Measurements from ENCODE around the gene ACAP3.

Gene ACAP3

DNA sequence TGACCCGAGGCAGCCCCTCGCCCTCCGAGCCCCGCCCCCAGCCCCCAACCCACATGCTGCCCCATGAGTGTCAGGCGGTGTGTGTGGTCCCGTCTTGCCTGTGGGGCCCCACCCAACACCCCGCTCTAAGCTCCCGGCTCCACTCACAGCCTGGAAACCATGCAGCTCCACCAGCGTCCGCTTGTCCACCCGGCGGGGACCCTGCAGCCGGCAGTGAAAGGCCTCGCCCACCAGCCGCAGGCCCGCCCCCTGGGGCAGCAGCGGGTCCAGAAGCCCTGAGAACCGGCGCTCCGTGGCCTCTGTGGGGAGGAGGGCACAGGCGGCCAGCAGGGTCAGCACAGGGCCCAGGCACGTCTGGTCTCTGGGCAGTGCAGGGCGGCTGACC is 63.9 kb downstream of the ACAP3 start:
- H3K36me3 ChIP-seq (ENCODE audit: control insufficient read depth, insufficient read depth, low read length): no peaks in the 10 kb centered on the region
- no peak overlapping the region for H3K9ac ChIP-seq (ENCODE audit: low read depth, low read length)
- no peak overlapping the region for H3K27ac ChIP-seq (ENCODE audit: low read depth, low read length)
- no peaks in the 10 kb centered on the region for H3K4me1 ChIP-seq (ENCODE audit: control insufficient read depth, insufficient read depth, low read length)
- peaks cover 18% of the 10 kb centered on the region; the same call in 1 of the 2 replicates for H3K27me3 ChIP-seq (ENCODE audit: control insufficient read depth, insufficient read depth, low read length)
- no peak overlapping the region for H3K4me3 ChIP-seq (ENCODE audit: low read depth, low read length)
- H3K9me3 ChIP-seq (ENCODE audit: control insufficient read depth, insufficient read depth, low read length): no peaks in the 10 kb centered on the region

DNA sequence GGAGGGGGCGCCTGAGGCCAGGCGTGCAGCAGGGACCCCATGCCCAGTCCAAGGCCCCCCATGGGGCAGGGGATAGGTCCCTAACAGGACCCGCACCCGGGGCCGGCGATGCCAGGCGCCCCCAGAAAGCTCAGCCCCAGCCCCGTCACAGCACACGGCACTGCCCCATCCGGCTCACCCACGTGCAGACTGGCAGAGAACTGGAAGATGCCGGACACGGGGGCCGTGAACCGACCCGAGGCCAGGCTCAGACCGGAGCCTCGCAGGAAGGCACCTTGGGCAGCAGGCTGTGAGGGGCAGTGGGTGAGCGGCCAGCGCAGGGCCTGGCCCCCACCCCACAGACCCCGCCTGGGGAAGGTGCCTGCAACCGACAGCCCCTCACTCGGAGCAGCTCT is 64.5 kb downstream of the ACAP3 start:
- H3K27me3 ChIP-seq (ENCODE audit: control insufficient read depth, insufficient read depth, low read length): peaks cover 18% of the 10 kb centered on the region; the same call in 1 of the 2 replicates
- no peak overlapping the region for H3K27ac ChIP-seq (ENCODE audit: low read depth, low read length)
- no peak overlapping the region for H3K9ac ChIP-seq (ENCODE audit: low read depth, low read length)
- H3K4me3 ChIP-seq (ENCODE audit: low read depth, low read length): no peak overlapping the region
- H3K4me1 ChIP-seq (ENCODE audit: control insufficient read depth, insufficient read depth, low read length): no peaks in the 10 kb centered on the region
- no peaks in the 10 kb centered on the region for H3K36me3 ChIP-seq (ENCODE audit: control insufficient read depth, insufficient read depth, low read length)
- H3K9me3 ChIP-seq (ENCODE audit: control insufficient read depth, insufficient read depth, low read length): no peaks in the 10 kb centered on the region

- Histone ChIP-seq H3K4me1 (ENCODE audit: control insufficient read depth, insufficient read depth, low read length) (no peaks in the 10 kb centered on the region), H3K27me3 (ENCODE audit: control insufficient read depth, insufficient read depth, low read length) (peaks cover 14% of the 10 kb centered on the region; the same call in 1 of the 2 replicates), H3K4me3 (ENCODE audit: low read depth, low read length) (no peak overlapping the region)
Measured at GRCh38 chr1:1242461-1243265, 65.1 kb downstream of the ACAP3 start.

More at GRCh38 chr1:1242461-1243265, 65.1 kb downstream of the ACAP3 start:
- Histone ChIP-seq H3K9ac (ENCODE audit: low read depth, low read length) (no peak overlapping the region), H3K27ac (ENCODE audit: low read depth, low read length) (no peak overlapping the region), H3K9me3 (ENCODE audit: control insufficient read depth, insufficient read depth, low read length) (no peaks in the 10 kb centered on the region), H3K36me3 (ENCODE audit: control insufficient read depth, insufficient read depth, low read length) (no peaks in the 10 kb centered on the region)

All from HUES48 (cell line).